Mammary epithelial cell (primary cell): ENCODE data around the gene FASTK.

Experiments used
- CTCF ChIP-seq, 2 donors: IDR thresholded peaks in 1 of 2; conservative IDR thresholded peaks in 1 of 2; 2 replicates each; pipeline ENCODE4 v1.5.1; 2011 to 2012; ENCODE audit warnings: inconsistent platforms in 2 of 2, low read length in 2 of 2, mild to moderate bottlenecking in 2 of 2, control low read depth in 1 of 2, low read depth in 1 of 2; ENCODE audit not compliant: insufficient read depth in 1 of 2; ENCODE audit errors: extremely low read depth in 1 of 2
- EZH2 ChIP-seq: IDR thresholded peaks from 2 replicates; pipeline ENCODE4 v1.6.1; 2012; ENCODE audit warnings: low read length, inconsistent platforms, borderline replicate concordance

- no peak for TF ChIP-seq CTCF (conservative IDR thresholded peaks at IDR 0.05 in 1 of 2, IDR thresholded peaks at IDR 0.05 in 1 of 2; ENCODE audit: extremely low read depth in 1 of 2, insufficient read depth in 1 of 2, low read depth in 1 of 2, low read length in 2 of 2)
- TF ChIP-seq EZH2 = no peak
Measured at GRCh38 chr7:151101621-151102396, 21.2 kb upstream of the FASTK start.
